Measurements from ENCODE around the gene ERGIC3.

GRCh38 chr20:35575958-35576357 lies 34.1 kb downstream of the ERGIC3 start:
- TF ChIP-seq CTCF (IDR thresholded peaks at IDR 0.05) = no peak
- TF ChIP-seq POLR2A (IDR thresholded peaks at IDR 0.05) = no peak

Measured in esophagus squamous epithelium (tissue), 4 donors.